ENCODE results near the gene CEP128. TPM values are rescaled to one million over a fixed set of nuclear protein-coding genes. Genes with fewer than 3 reads are reported as not detected.
"Not testable (repeated sequence)": the region's sequence is repeated elsewhere in the genome, so short reads cannot be mapped to it uniquely, and the experiment has no call there.

Gene CEP128
- total RNA-seq, 1 donor from 2014 or later = 3.3 TPM

DNA sequence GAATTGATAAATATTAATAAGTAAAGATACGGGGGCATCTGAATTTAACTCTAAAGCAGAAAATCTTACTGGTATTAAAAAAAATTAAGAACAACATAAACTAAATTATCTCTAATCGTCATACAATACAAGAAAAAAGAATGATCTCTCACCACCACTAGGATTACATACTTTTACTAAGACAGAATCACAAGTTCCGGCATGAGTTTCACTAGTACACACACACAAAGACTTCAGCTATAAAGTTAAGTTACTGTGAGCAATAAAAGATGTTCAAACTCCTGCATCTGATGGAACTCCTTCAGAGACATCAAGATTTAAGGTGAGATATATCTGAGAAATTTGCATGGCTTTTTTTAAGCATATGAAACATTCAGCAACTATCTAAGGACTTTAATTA is 21.9 kb downstream of the CEP128 start:
- Histone ChIP-seq H3K27ac (no peak overlapping the region), H3K4me3 (no peak overlapping the region), H3K4me1 (no peaks in the 10 kb centered on the region), H3K9me3 (no peaks in the 10 kb centered on the region), H3K27me3 (no peaks in the 10 kb centered on the region), H3K36me3 (peaks cover 0 to 4% of the 10 kb centered on the region in 2 donors)
- TF ChIP-seq, protein P1, sequence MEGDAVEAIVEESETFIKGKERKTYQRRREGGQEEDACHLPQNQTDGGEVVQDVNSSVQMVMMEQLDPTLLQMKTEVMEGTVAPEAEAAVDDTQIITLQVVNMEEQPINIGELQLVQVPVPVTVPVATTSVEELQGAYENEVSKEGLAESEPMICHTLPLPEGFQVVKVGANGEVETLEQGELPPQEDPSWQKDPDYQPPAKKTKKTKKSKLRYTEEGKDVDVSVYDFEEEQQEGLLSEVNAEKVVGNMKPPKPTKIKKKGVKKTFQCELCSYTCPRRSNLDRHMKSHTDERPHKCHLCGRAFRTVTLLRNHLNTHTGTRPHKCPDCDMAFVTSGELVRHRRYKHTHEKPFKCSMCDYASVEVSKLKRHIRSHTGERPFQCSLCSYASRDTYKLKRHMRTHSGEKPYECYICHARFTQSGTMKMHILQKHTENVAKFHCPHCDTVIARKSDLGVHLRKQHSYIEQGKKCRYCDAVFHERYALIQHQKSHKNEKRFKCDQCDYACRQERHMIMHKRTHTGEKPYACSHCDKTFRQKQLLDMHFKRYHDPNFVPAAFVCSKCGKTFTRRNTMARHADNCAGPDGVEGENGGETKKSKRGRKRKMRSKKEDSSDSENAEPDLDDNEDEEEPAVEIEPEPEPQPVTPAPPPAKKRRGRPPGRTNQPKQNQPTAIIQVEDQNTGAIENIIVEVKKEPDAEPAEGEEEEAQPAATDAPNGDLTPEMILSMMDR (IDR thresholded peaks at IDR 0.05) = no peak
- intact Hi-C loops (cut with DNase I) = no loop called here
- DNase-seq (ENCODE audit: low spot score in 2 of 2) = no peak

DNA sequence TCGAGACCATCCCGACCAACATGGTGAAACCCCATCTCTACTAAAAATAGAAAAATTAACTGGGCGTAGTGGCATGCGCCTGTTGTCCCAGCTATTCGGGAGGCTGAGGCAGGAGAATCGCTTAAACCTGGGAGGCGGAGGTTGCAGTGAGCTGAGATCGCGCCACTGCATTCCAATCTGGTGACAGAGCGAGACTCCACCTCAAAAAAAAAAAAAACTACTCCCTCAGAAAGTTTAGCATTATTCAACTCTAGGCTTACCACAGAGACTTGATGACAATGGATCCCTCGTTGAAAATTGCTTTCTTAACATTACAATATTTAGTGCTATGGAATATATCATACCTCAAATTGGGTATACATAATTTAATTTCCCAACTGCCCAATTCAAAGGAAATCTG is 29.5 kb downstream of the CEP128 start:
- H3K4me3 ChIP-seq; intact Hi-C loops (cut with DNase I); DNase-seq (ENCODE audit: low spot score in 2 of 2); H3K9me3 ChIP-seq; H3K27ac ChIP-seq; H3K27me3 ChIP-seq; H3K36me3 ChIP-seq; H3K4me1 ChIP-seq: not testable (repeated sequence)

DNA sequence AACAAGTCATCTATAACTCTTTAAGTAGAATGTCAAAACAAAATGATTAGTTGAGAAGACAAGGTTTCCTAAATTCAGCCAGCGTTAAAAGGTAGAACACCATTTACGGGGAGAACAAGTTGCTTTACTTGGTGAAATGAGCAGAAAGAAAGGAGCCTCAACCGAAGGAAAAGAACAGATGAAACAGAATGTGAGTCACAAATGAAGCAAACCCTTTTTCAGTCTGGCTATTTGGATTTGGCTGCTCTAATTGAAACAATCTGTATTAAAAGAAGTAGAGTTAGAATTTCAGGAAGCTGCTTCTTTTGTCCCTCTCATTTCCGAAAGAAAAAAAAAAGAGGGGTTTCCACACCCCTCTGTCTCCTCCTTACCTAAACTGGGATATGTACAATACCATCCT is 34.6 kb downstream of the CEP128 start:
- Histone ChIP-seq H3K4me1 (no peaks in the 10 kb centered on the region), H3K27ac (no peak overlapping the region), H3K36me3 (no peaks in the 10 kb centered on the region), H3K27me3 (no peaks in the 10 kb centered on the region), H3K9me3 (no peaks in the 10 kb centered on the region), H3K4me3 (no peak overlapping the region)
- DNase-seq (ENCODE audit: low spot score in 2 of 2) = no peak
- TF ChIP-seq, protein P1 (IDR thresholded peaks at IDR 0.05) = no peak
- intact Hi-C loops (cut with DNase I) = no loop called here

DNA sequence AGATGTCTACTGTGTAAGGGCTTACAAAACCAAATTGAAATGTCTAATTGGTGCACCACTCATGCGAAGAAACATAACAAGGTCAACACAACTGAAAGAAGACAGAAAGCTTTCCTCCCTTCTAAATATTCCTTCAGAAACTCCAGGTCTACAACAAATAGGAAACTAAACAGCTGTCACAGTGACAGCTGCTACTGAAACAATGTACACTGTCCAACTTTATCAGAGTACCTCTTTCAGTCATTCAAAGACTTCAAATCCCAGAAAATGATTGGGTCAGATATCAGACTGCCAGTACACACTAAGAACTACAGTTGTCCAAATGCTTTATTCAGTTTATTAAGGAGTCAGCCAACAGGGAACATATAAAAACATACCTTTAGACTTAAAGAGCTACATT is 35.2 kb downstream of the CEP128 start:
- no peaks in the 10 kb centered on the region for H3K4me1 ChIP-seq
- H3K9me3 ChIP-seq = no peaks in the 10 kb centered on the region
- no peak overlapping the region for H3K4me3 ChIP-seq
- no peak for DNase-seq (ENCODE audit: low spot score in 2 of 2)
- TF ChIP-seq, protein P1 (IDR thresholded peaks at IDR 0.05) = no peak
- no peaks in the 10 kb centered on the region for H3K36me3 ChIP-seq
- no peak overlapping the region for H3K27ac ChIP-seq
- H3K27me3 ChIP-seq = no peaks in the 10 kb centered on the region
- intact Hi-C loops (cut with DNase I) = no loop called here

DNA sequence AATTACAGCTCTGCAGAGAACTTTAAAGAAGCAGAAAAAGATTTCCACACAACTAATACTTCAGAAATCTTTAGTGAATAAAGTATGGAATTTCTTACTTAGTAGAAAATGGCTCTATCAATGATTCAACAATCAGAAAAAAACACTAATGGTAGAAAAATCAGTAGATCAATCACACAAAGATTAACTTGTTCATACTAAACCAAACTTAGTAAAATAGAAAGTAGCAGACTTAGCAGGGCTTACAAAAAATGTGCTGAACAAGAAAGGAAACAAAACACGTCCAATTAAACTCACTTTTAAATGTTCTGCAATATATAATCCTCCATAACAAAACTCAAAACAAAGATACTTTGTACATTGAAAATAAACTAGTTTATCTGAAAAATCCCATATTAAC is 38.9 kb downstream of the CEP128 start:
- Histone ChIP-seq H3K27me3 (no peaks in the 10 kb centered on the region), H3K4me1 (no peaks in the 10 kb centered on the region), H3K27ac (no peak overlapping the region), H3K4me3 (no peak overlapping the region), H3K9me3 (no peaks in the 10 kb centered on the region), H3K36me3 (no peaks in the 10 kb centered on the region)
- intact Hi-C loops (cut with DNase I) = no loop called here
- TF ChIP-seq, protein P1 (IDR thresholded peaks at IDR 0.05) = no peak
- DNase-seq (ENCODE audit: low spot score in 2 of 2) = no peak

DNA sequence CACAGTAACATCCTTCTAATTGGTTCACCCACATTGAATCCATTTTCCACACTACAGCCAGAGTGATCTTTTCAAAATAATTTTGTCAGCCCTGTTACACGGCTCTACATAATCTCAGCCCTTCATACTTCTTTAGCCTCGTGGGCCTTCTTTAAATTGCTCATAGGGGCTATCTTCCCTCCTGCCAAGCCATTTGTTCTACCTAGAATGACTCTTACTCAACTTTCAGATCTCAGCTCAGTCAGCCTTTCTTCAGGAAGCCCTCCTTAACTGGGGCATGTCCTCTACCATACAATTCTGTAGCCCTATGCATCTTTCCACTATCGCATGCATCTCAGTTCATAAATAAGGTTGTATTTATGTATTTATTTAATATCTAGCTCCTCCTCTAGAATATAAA is 39.7 kb downstream of the CEP128 start:
- no peaks in the 10 kb centered on the region for H3K27me3 ChIP-seq
- DNase-seq (ENCODE audit: low spot score in 2 of 2) = no peak
- no peak overlapping the region for H3K27ac ChIP-seq
- TF ChIP-seq, protein P1 (IDR thresholded peaks at IDR 0.05) = no peak
- H3K4me3 ChIP-seq = no peak overlapping the region
- intact Hi-C loops (cut with DNase I) = no loop called here
- no peaks in the 10 kb centered on the region for H3K9me3 ChIP-seq
- H3K36me3 ChIP-seq = no peaks in the 10 kb centered on the region
- no peaks in the 10 kb centered on the region for H3K4me1 ChIP-seq

All from ascending aorta (tissue), 2 donors.